A673 (cell line): Measurements from ENCODE around the gene ZNF214. TPM values are rescaled to one million over a fixed set of nuclear protein-coding genes. Genes with fewer than 3 reads are reported as not detected.

ENCODE experiments used
- BruUV-seq: library from RNA; stranded (reverse); fragments of 400-500 nt; replicated peaks from 2 replicates; lab custom pipeline; 2021; lab: Mats Ljungman, UMichigan
- CTCF ChIA-PET: fragments of 300-600 bp; sonication (Branson Sonifier 250); formaldehyde crosslinking; loops from one replicate; lab custom pipeline; 2022; ENCODE audit warnings: antibody characterized with exemption; lab: Charles Lee
- POLR2A ChIA-PET: fragments of 300-600 bp; sonication (Branson Sonifier 250); formaldehyde crosslinking; loops from one replicate; lab custom pipeline; 2022; ENCODE audit warnings: antibody characterized with exemption; ENCODE audit not compliant: low non-redundant PET; lab: Charles Lee
- DNase-seq: peaks from one replicate; pipeline ENCODE4 v3.0.0-alpha.2; 2015; ENCODE audit warnings: low spot score
- H3K27ac ChIP-seq: fragments of 200-600 bp; sonication (generic); 2 replicates; pipeline ENCODE4 v1.5.1; 2016; ENCODE audit warnings: mixed run types, low read depth, mild to moderate bottlenecking, mixed read lengths, antibody characterized with exemption, low read length; ENCODE audit not compliant: poor library complexity, severe bottlenecking
- H3K27me3 ChIP-seq: fragments of 200-600 bp; sonication (generic); replicated peaks from 2 replicates; pipeline ENCODE4 v1.6.1; 2017; ENCODE audit warnings: mixed run types, low read depth, mild to moderate bottlenecking, mixed read lengths, antibody characterized with exemption, low read length; ENCODE audit not compliant: insufficient read depth, poor library complexity
- H3K36me3 ChIP-seq: fragments of 200-600 bp; sonication (generic); 2 replicates; pipeline ENCODE4 v1.6.1; 2016; ENCODE audit warnings: mixed run types, mild to moderate bottlenecking, mixed read lengths, antibody characterized with exemption, low read length; ENCODE audit not compliant: insufficient read depth, poor library complexity, severe bottlenecking
- H3K4me1 ChIP-seq: fragments of 200-600 bp; sonication (generic); 2 replicates; pipeline ENCODE4 v1.6.1; 2017; ENCODE audit warnings: mixed run types, mild to moderate bottlenecking, mixed read lengths, antibody characterized with exemption, low read length; ENCODE audit not compliant: insufficient read depth, poor library complexity, severe bottlenecking
- H3K4me3 ChIP-seq: fragments of 200-600 bp; sonication (generic); 2 replicates; pipeline ENCODE4 v1.5.1; 2016; ENCODE audit warnings: low read depth, mixed run types, mild to moderate bottlenecking, mixed read lengths, low read length; ENCODE audit not compliant: poor library complexity, severe bottlenecking
- H3K9me3 ChIP-seq: fragments of 200-600 bp; sonication (generic); 2 replicates; pipeline ENCODE4 v1.6.1; 2016; ENCODE audit warnings: mixed run types, low read depth, mild to moderate bottlenecking, mixed read lengths, antibody characterized with exemption, low read length; ENCODE audit not compliant: poor library complexity, severe bottlenecking
- EZH2 ChIP-seq: fragments of 200-600 bp; sonication (generic); IDR thresholded peaks from 2 replicates; pipeline ENCODE4 v1.6.1; 2017; ENCODE audit warnings: borderline replicate concordance, low read depth, mild to moderate bottlenecking, mixed read lengths, antibody characterized with exemption, low read length; ENCODE audit not compliant: poor library complexity, severe bottlenecking
- intact Hi-C: fragments of 100-400 bp; cut with micrococcal nuclease; formaldehyde crosslinking; loops from one replicate; pipeline ENCODE4 v1.10.0; 2022; ENCODE audit not compliant: unreplicated experiment
- total RNA-seq: library from RNA; stranded (reverse); gene quantifications from 2 replicates; pipeline ENCODE4 v1.2.3, GENCODE V29; 2021
- TF ChIP-seq, protein P1 (sequence below): fragments of 300-800, 200-600 bp; sonication (generic); conservative IDR thresholded peaks from 2 replicates; pipeline ENCODE4 v1.5.1; 2017; ENCODE audit warnings: low read depth, mild to moderate bottlenecking, antibody characterized with exemption, low read length, moderate library complexity, mixed read lengths

The ZNF214 gene
- total RNA-seq, 1 experiment from 2014 or later: 0.17 TPM

DNA sequence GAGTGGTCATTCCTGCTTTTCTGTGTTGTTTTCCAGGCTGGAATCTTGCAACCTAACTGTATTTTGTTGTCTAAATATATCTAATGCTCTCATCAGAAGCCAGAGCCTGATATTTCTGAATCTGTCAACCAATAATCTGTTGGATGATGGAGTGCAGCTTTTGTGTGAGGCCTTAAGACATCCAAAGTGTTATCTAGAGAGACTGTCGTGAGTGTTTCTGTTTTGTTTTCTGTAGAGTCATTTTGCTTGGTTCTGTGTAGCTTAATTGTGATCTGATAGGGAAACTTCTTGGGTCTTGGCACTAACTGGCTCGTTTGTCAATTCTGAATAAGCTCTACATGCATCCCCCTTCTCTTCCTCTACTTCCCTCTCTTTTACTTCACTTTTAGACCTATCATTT lies 37.5 kb upstream of the ZNF214 start:
- CTCF ChIA-PET: no interaction called here
- Histone ChIP-seq H3K9me3 (no peaks in the 10 kb centered on the region), H3K27ac (no peak overlapping the region), H3K36me3 (no peaks in the 10 kb centered on the region), H3K4me3 (no peak overlapping the region), H3K4me1 (no peaks in the 10 kb centered on the region), H3K27me3 (no peaks in the 10 kb centered on the region)
- TF ChIP-seq EZH2: no peak
- TF ChIP-seq, protein P1, sequence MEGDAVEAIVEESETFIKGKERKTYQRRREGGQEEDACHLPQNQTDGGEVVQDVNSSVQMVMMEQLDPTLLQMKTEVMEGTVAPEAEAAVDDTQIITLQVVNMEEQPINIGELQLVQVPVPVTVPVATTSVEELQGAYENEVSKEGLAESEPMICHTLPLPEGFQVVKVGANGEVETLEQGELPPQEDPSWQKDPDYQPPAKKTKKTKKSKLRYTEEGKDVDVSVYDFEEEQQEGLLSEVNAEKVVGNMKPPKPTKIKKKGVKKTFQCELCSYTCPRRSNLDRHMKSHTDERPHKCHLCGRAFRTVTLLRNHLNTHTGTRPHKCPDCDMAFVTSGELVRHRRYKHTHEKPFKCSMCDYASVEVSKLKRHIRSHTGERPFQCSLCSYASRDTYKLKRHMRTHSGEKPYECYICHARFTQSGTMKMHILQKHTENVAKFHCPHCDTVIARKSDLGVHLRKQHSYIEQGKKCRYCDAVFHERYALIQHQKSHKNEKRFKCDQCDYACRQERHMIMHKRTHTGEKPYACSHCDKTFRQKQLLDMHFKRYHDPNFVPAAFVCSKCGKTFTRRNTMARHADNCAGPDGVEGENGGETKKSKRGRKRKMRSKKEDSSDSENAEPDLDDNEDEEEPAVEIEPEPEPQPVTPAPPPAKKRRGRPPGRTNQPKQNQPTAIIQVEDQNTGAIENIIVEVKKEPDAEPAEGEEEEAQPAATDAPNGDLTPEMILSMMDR: no peak
- intact Hi-C loops: no loop called here
- no TSS peak for BruUV-seq
- POLR2A ChIA-PET: no interaction called here
- DNase-seq: no peak

DNA sequence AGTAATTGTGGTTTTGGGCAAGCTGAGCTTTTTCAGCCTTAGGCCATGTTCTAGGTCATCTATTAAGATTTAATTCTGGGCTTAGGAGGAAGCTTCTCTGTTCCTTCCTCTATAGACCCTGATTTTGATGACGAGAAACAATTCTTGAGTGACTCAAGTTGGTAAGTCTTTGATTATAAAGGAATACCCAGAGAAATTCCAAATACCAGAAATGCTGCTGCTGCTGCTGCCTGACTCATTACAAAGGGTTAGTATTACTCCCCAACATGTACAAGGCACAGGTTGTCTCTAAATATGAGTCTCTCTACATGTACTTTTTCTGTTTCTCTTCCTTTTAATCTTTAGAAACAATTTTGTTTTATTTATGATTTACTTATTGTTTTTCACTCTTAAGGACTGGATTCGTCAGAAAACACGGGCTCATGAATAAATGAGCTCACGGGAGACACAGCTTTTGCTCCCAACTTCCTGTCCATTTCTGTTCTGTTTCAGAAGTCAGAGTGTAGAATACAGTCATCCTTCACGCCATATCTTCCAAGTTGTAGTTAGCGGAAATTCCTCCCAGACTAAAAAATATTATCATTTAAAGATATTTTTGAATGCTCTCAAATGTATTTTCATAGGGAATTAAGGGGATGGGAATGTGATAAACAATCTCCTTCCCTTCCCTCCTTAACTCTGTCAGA lies 36.8 kb upstream of the ZNF214 start:
- H3K9me3 ChIP-seq: no peaks in the 10 kb centered on the region
- TF ChIP-seq EZH2: no peak
- TF ChIP-seq, protein P1: no peak
- no peaks in the 10 kb centered on the region for H3K36me3 ChIP-seq
- H3K4me3 ChIP-seq: no peak overlapping the region
- H3K27ac ChIP-seq: no peak overlapping the region
- intact Hi-C loops: no loop called here
- POLR2A ChIA-PET: no interaction called here
- no peaks in the 10 kb centered on the region for H3K27me3 ChIP-seq
- CTCF ChIA-PET: no interaction called here
- no peak for DNase-seq
- H3K4me1 ChIP-seq: no peaks in the 10 kb centered on the region
- no TSS peak for BruUV-seq

DNA sequence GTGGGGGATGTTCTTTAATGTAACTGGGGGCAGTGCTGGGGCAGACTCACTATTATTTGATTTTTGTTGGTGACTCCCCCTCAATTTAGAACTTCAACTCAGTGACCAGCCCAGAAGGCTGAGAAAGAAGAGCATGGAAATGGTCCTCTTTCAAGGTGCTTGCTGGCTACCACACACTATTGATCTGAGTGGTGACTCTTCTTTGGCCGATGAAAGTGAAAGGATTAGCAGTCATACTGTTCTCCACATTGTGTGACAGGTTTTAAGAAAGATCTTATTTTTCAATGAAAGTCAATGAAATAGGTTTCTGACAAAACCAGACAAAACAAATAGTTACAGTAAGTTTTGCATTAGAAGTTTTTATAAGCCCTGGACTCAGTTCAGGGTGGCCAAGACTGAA lies 30.0 kb upstream of the ZNF214 start:
- no peak overlapping the region for H3K27ac ChIP-seq
- no peaks in the 10 kb centered on the region for H3K9me3 ChIP-seq
- H3K36me3 ChIP-seq: no peaks in the 10 kb centered on the region
- BruUV-seq: no TSS peak
- ChIA-PET POLR2A (no interaction called here), CTCF (no interaction called here)
- no peak for DNase-seq
- H3K4me3 ChIP-seq: no peak overlapping the region
- intact Hi-C loops: no loop called here
- H3K27me3 ChIP-seq: no peaks in the 10 kb centered on the region
- no peak for TF ChIP-seq EZH2
- TF ChIP-seq, protein P1: no peak
- H3K4me1 ChIP-seq: no peaks in the 10 kb centered on the region
